IMR-90 (cell line): ENCODE data around the gene ANO7. TPM values are rescaled to one million over a fixed set of nuclear protein-coding genes. Genes with fewer than 3 reads are reported as not detected.

Source experiments
- ATAC-seq: fragments of 200-7000 bp; cut with Tn5 transposase; 2 replicates; pipeline ENCODE4 v1.9.1; 2020; ENCODE audit warnings: low read depth, mild to moderate bottlenecking, moderate library complexity
- BruUV-seq: library from RNA; stranded (reverse); fragments of 400-500 nt; replicated peaks from 2 replicates; lab custom pipeline; 2021; lab: Mats Ljungman, UMichigan
- CTCF ChIA-PET: fragments of 300-600 bp; formaldehyde crosslinking; extraction: SDS; loops from one replicate; lab custom pipeline; 2021; ENCODE audit warnings: antibody characterized with exemption; lab: Yijun Ruan, JAX
- POLR2A ChIA-PET: fragments of 300-600 bp; sonication (Branson Sonifier 250); formaldehyde crosslinking; loops from one replicate; lab custom pipeline; 2022; ENCODE audit warnings: antibody characterized with exemption; ENCODE audit not compliant: unreplicated experiment; lab: Charles Lee
- DNase-seq: peaks from one replicate; pipeline ENCODE4 v3.0.0; 2013
- H2AFZ ChIP-seq: replicated peaks from 2 replicates; pipeline ENCODE3; 2013; ENCODE audit warnings: low read length, mild to moderate bottlenecking; ENCODE audit not compliant: poor library complexity
- H2AK5ac ChIP-seq: 2 replicates; pipeline ENCODE4 v1.6.1; 2013; ENCODE audit warnings: low read depth, low read length, inconsistent platforms
- H2AK9ac ChIP-seq: replicated peaks from 2 replicates; pipeline ENCODE3; 2013; ENCODE audit warnings: mild to moderate bottlenecking, low read depth, low read length, moderate library complexity; ENCODE audit not compliant: poor library complexity
- H2BK120ac ChIP-seq: 2 replicates; pipeline ENCODE4 v1.6.1; 2013; ENCODE audit warnings: low read depth, low read length, inconsistent platforms
- H2BK15ac ChIP-seq: 3 replicates; pipeline ENCODE4 v1.6.1; 2013; ENCODE audit warnings: low read depth, low read length, inconsistent platforms
- H2BK20ac ChIP-seq: 2 replicates; pipeline ENCODE4 v1.6.1; 2013; ENCODE audit warnings: low read depth, mild to moderate bottlenecking, inconsistent platforms, low read length, moderate library complexity
- H2BK5ac ChIP-seq: 2 replicates; pipeline ENCODE4 v1.6.1; 2013; ENCODE audit warnings: mild to moderate bottlenecking, low read depth, low read length, inconsistent platforms; ENCODE audit not compliant: poor library complexity, severe bottlenecking
- H3K14ac ChIP-seq: replicated peaks from 2 replicates; pipeline ENCODE4 v1.6.1; 2013; ENCODE audit warnings: low read depth, low read length, inconsistent platforms
- H3K18ac ChIP-seq: 2 replicates; pipeline ENCODE4 v1.6.1; 2013; ENCODE audit warnings: low read depth, low read length, control low read depth
- H3K23ac ChIP-seq: 2 replicates; pipeline ENCODE4 v1.6.1; 2013; ENCODE audit warnings: low read depth, low read length, inconsistent platforms
- H3K27ac ChIP-seq: 2 replicates; pipeline ENCODE4 v1.5.1; 2013; ENCODE audit warnings: mild to moderate bottlenecking, control low read depth, low read length; ENCODE audit not compliant: insufficient read depth
- H3K27me3 ChIP-seq: 2 replicates; pipeline ENCODE4 v1.6.1; 2013; ENCODE audit warnings: low read length; ENCODE audit not compliant: control insufficient read depth, insufficient read depth
- H3K36me3 ChIP-seq: 2 replicates; pipeline ENCODE4 v1.6.1; 2013; ENCODE audit warnings: low read length, mixed read lengths; ENCODE audit not compliant: control insufficient read depth, insufficient read depth
- H3K4ac ChIP-seq: 2 replicates; pipeline ENCODE4 v1.6.1; 2013; ENCODE audit warnings: low read depth, low read length, inconsistent platforms
- H3K4me1 ChIP-seq: 2 replicates; pipeline ENCODE4 v1.6.1; 2013; ENCODE audit warnings: low read length, mixed read lengths; ENCODE audit not compliant: control insufficient read depth, insufficient read depth
- H3K4me2 ChIP-seq: 2 replicates; pipeline ENCODE4 v1.6.1; 2013; ENCODE audit warnings: low read depth, mild to moderate bottlenecking, control low read depth, low read length, moderate library complexity
- H3K4me3 ChIP-seq: 2 replicates; pipeline ENCODE4 v1.5.1; 2013; ENCODE audit warnings: low read depth, mild to moderate bottlenecking, control low read depth, low read length, moderate library complexity; ENCODE audit not compliant: insufficient read depth
- H3K56ac ChIP-seq: 2 replicates; pipeline ENCODE4 v1.6.1; 2013; ENCODE audit warnings: low read length, inconsistent platforms; ENCODE audit not compliant: insufficient read depth; ENCODE audit errors: extremely low read depth
- H3K79me1 ChIP-seq, 2 experiments: 2 replicates each; pipeline ENCODE4 v1.6.1; 2013; ENCODE audit warnings: low read length in 2 of 2, inconsistent platforms in 1 of 2, low read depth in 1 of 2
- H3K9ac ChIP-seq: 2 replicates; pipeline ENCODE4 v1.6.1; 2013; ENCODE audit warnings: low read depth, low read length, control low read depth
- H3K9me1 ChIP-seq: 2 replicates; pipeline ENCODE4 v1.6.1; 2013; ENCODE audit warnings: low read length, inconsistent platforms; ENCODE audit not compliant: insufficient read depth
- H3K9me3 ChIP-seq: 2 replicates; pipeline ENCODE4 v1.6.1; 2013; ENCODE audit warnings: low read length; ENCODE audit not compliant: control insufficient read depth, insufficient read depth
- H4K20me1 ChIP-seq: 2 replicates; pipeline ENCODE4 v1.6.1; 2013; ENCODE audit warnings: low read length, inconsistent platforms; ENCODE audit not compliant: insufficient read depth
- H4K5ac ChIP-seq: 2 replicates; pipeline ENCODE4 v1.6.1; 2013; ENCODE audit warnings: mild to moderate bottlenecking, low read depth, low read length, control low read depth
- H4K8ac ChIP-seq, 2 experiments: 2 replicates each; pipeline ENCODE4 v1.6.1; 2013; ENCODE audit warnings: low read depth in 2 of 2, low read length in 2 of 2, control low read depth in 1 of 2, inconsistent platforms in 1 of 2
- H4K91ac ChIP-seq: 2 replicates; pipeline ENCODE4 v1.6.1; 2013; ENCODE audit warnings: low read depth, low read length, inconsistent platforms; ENCODE audit not compliant: insufficient read depth
- CHD1 ChIP-seq: IDR thresholded peaks from 2 replicates; pipeline ENCODE4 v1.6.1; 2012; ENCODE audit warnings: low read depth, low read length, improper control_type of control experiment
- WGBS, 2 experiments: methylation state at CpG; one replicate each; pipeline versions ENCODE4 v1.1.5 to v1.1.7; 2013; ENCODE audit warnings: missing lambda C conversion rate in 2 of 2; ENCODE audit not compliant: insufficient read length in 1 of 2; ENCODE audit errors: extremely low coverage in 2 of 2; 5-methylcytosine and 5-hydroxymethylcytosine counted together
- dilution Hi-C: fragments of 300-500 bp; cut with HindIII; formaldehyde crosslinking; loops from one replicate; pipeline ENCODE4 v1.14.3; 2018; ENCODE audit warnings: low sequenced_read_pairs; ENCODE audit not compliant: unreplicated experiment
- in situ Hi-C: fragments of 300-500 bp; cut with MboI; formaldehyde crosslinking; loops from 3 replicates; pipeline ENCODE4 v1.14.3; 2019; ENCODE audit warnings: low sequenced_read_pairs, inconsistent platforms, mixed read lengths
- intact Hi-C: fragments of 100-400 bp; cut with micrococcal nuclease; formaldehyde crosslinking; loops from 2 replicates; pipeline ENCODE4 v1.10.0; 2022
- polyA plus RNA-seq, 3 experiments: library from polyadenylated mRNA; depleted of rRNA; stranded (reverse); fragments of >200 nt; gene quantifications; 2 replicates each; pipeline ENCODE4 v1.2.3, GENCODE V29; 2012; ENCODE audit warnings: low replicate concordance in 1 of 3
- total RNA-seq: library from RNA; depleted of rRNA; stranded (reverse); fragments of >200 nt; gene quantifications from 2 replicates; pipeline ENCODE4 v1.2.3, GENCODE V29; 2012

The ANO7 gene
- total and polyA plus RNA-seq, 2 of the 4 experiments (the other 2 are of a cell fraction): 0.36 to 3.4 TPM

GRCh38 chr2:241209271-241209670 is 20.8 kb downstream of the ANO7 start:
- POLR2A ChIA-PET: no interaction called here

More at GRCh38 chr2:241209271-241209670, 20.8 kb downstream of the ANO7 start:
- no peak for TF ChIP-seq CHD1
- Histone ChIP-seq H4K91ac (no peak overlapping the region), H3K9me1 (no peaks in the 10 kb centered on the region), H2AFZ (no peak overlapping the region), H3K79me1 (no peaks in the 10 kb centered on the region), H3K4me2 (no peak overlapping the region), H2BK5ac (no peak overlapping the region), H2BK15ac (no peak overlapping the region), H3K4me1 (no peaks in the 10 kb centered on the region), H2BK20ac (no peak overlapping the region), H2AK9ac (no peak overlapping the region), H3K27me3 (peaks cover 18% of the 10 kb centered on the region), H3K14ac (no peak overlapping the region), H4K5ac (no peak overlapping the region), H2BK120ac (no peak overlapping the region), H3K4me3 (no peak overlapping the region), H3K36me3 (no peaks in the 10 kb centered on the region), H3K9ac (no peak overlapping the region), H3K4ac (no peak overlapping the region), H3K56ac (no peak overlapping the region), H3K9me3 (no peaks in the 10 kb centered on the region), H2AK5ac (no peak overlapping the region), H3K23ac (no peak overlapping the region), H4K20me1 (no peaks in the 10 kb centered on the region), H3K27ac (no peak overlapping the region), H3K18ac (no peak overlapping the region), H4K8ac (no peak overlapping the region)
- CTCF ChIA-PET: no interaction called here
- no TSS peak for BruUV-seq
- in situ Hi-C loops (no loop called here), intact Hi-C loops (no loop called here), dilution Hi-C loops (no loop called here)
- ATAC-seq: no peak
- no peak for DNase-seq
- 78% methylated on average over 12 of the region's 33 CpGs; no CpG with 5 or more reads in 1 of the 2 experiments for WGBS, 2 experiments
